T-cell (primary cell): ENCODE data around the gene ITGBL1. TPM values are rescaled to one million over a fixed set of nuclear protein-coding genes. Genes with fewer than 3 reads are reported as not detected.

Experiments
- ATAC-seq, 4 experiments: fragments of 200-7000 bp in 3 of 4; fragments of 150-1000 bp in 1 of 4; cut with Tn5 transposase; replicated peaks in 1 of 4; 1 replicate in 3 of 4; 2 replicates in 1 of 4; pipeline ENCODE4 v1.10.0; 2021; ENCODE audit warnings: moderate library complexity in 3 of 4, mild to moderate bottlenecking in 2 of 4, moderate number of reproducible peaks in 1 of 4
- CTCF ChIA-PET, 2 donors: fragments of 300-600 bp; sonication (Branson Sonifier 250); formaldehyde crosslinking; loops; one replicate each; lab custom pipeline; 2022; ENCODE audit warnings: antibody characterized with exemption in 2 of 2; lab: Charles Lee
- POLR2A ChIA-PET, 2 donors: fragments of 300-600 bp; sonication (Branson Sonifier 250); formaldehyde crosslinking; loops; one replicate each; lab custom pipeline; 2022; ENCODE audit warnings: antibody characterized with exemption in 2 of 2; lab: Charles Lee
- DNase-seq, 35 experiments: peaks; one replicate each; pipeline versions ENCODE4 v3.0.0 to v3.0.0-alpha.2; 2013 to 2023
- H3K27ac ChIP-seq: one replicate; pipeline ENCODE4 v1.5.1; 2013; ENCODE audit warnings: low read length
- H3K27me3 ChIP-seq, 2 experiments: replicated peaks in 1 of 2; 1 replicate in 1 of 2; 2 replicates in 1 of 2; pipeline versions ENCODE4 v1.6.1 to v1.7.0; 2013; ENCODE audit warnings: low read length in 1 of 2, mixed read lengths in 1 of 2; ENCODE audit not compliant: control insufficient read depth in 2 of 2, insufficient read depth in 2 of 2; ENCODE audit errors: extremely low read depth in 1 of 2
- H3K36me3 ChIP-seq, 2 donors: 1 replicate in 1 of 2; 2 replicates in 1 of 2; pipeline versions ENCODE4 v1.6.1 to v1.7.0; 2013; ENCODE audit warnings: low read length in 1 of 2; ENCODE audit not compliant: control insufficient read depth in 2 of 2, insufficient read depth in 1 of 2; ENCODE audit errors: extremely low read depth in 1 of 2
- H3K4me1 ChIP-seq, 2 experiments: 1 replicate in 1 of 2; 2 replicates in 1 of 2; pipeline versions ENCODE4 v1.6.1 to v1.7.0; 2013; ENCODE audit warnings: low read length in 2 of 2, mixed read lengths in 1 of 2; ENCODE audit not compliant: insufficient read depth in 2 of 2, control insufficient read depth in 1 of 2; ENCODE audit errors: extremely low read depth in 1 of 2
- H3K4me3 ChIP-seq, 2 donors: 1 replicate in 1 of 2; 2 replicates in 1 of 2; pipeline versions ENCODE4 v1.5.1 to v1.7.0; 2013; ENCODE audit warnings: mild to moderate bottlenecking in 2 of 2, low read length in 1 of 2, moderate library complexity in 1 of 2; ENCODE audit not compliant: control insufficient read depth in 1 of 2; ENCODE audit errors: extremely low read depth in 1 of 2
- H3K9me3 ChIP-seq: 2 replicates; pipeline ENCODE4 v1.7.0; 2013
- H3K27ac Mint-ChIP-seq, 2 donors: one replicate each; pipeline ENCODE4 v1.8.0; 2020 to 2021; ENCODE audit warnings: mild to moderate bottlenecking in 2 of 2, mixed read lengths in 2 of 2
- H3K27me3 Mint-ChIP-seq, 2 donors: one replicate each; pipeline ENCODE4 v1.8.0; 2021 to 2022; ENCODE audit warnings: mixed read lengths in 2 of 2
- H3K36me3 Mint-ChIP-seq: one replicate; pipeline ENCODE4 v1.8.0; 2021; ENCODE audit warnings: mixed read lengths
- H3K4me1 Mint-ChIP-seq, 3 donors: one replicate each; pipeline ENCODE4 v1.8.0; 2020 to 2022; ENCODE audit warnings: mixed read lengths in 3 of 3, mild to moderate bottlenecking in 1 of 3
- H3K4me3 Mint-ChIP-seq, 3 donors: one replicate each; pipeline ENCODE4 v1.8.0; 2020 to 2022; ENCODE audit warnings: mild to moderate bottlenecking in 3 of 3, mixed read lengths in 3 of 3, moderate library complexity in 3 of 3
- H3K9me3 Mint-ChIP-seq, 3 donors: one replicate each; pipeline ENCODE4 v1.8.0; 2020 to 2022; ENCODE audit warnings: mixed read lengths in 3 of 3
- WGBS: methylation state at CpG from one replicate; pipeline ENCODE4 v1.1.5; 2013; ENCODE audit warnings: missing lambda C conversion rate; ENCODE audit not compliant: insufficient coverage; 5-methylcytosine and 5-hydroxymethylcytosine counted together
- total RNA-seq, 35 experiments: library from RNA in 6 of 35; stranded (reverse) in 6 of 35; fragments of 120-200 nt in 1 of 35; gene quantifications; one replicate each; pipeline versions ENCODE4 v1.2.1 to v1.2.4 and lab custom pipeline; 2013 to 2026

Gene ITGBL1
- total RNA-seq, 5 donors from 2014 or later (not counting 1 experiment from before 2014, with no cell fraction given) = not detected

GRCh38 chr13:101594936-101595335 lies 142.5 kb downstream of the ITGBL1 start:
- POLR2A ChIA-PET = no interaction called here
- H3K27me3 ChIP-seq = no peaks in the 10 kb centered on the region
- no peaks in the 10 kb centered on the region for H3K36me3 Mint-ChIP-seq
- no peak for ATAC-seq
- peaks cover 1 to 6% of the 10 kb centered on the region in 2 donors for H3K27me3 Mint-ChIP-seq
- no peaks in the 10 kb centered on the region for H3K9me3 ChIP-seq
- no peak overlapping the region for H3K4me3 ChIP-seq
- no peak overlapping the region for H3K27ac Mint-ChIP-seq
- H3K4me3 Mint-ChIP-seq = no peak overlapping the region
- 100% methylated on average over 1 of the region's 5 CpGs for WGBS
- DNase-seq = no peak
- CTCF ChIA-PET = no interaction called here
- no peaks in the 10 kb centered on the region for H3K4me1 Mint-ChIP-seq
- no peaks in the 10 kb centered on the region for H3K36me3 ChIP-seq
- H3K4me1 ChIP-seq = no peaks in the 10 kb centered on the region
- no peak overlapping the region for H3K27ac ChIP-seq
- H3K9me3 Mint-ChIP-seq = no peaks in the 10 kb centered on the region

- H3K9me3 ChIP-seq = no peaks in the 10 kb centered on the region
- no peaks in the 10 kb centered on the region for H3K4me1 ChIP-seq
- H3K36me3 ChIP-seq = no peaks in the 10 kb centered on the region
- no peak overlapping the region for H3K4me3 ChIP-seq
- Mint-ChIP-seq H3K4me3 (no peak overlapping the region), H3K4me1 (no peaks in the 10 kb centered on the region), H3K9me3 (no peaks in the 10 kb centered on the region), H3K27ac (no peak overlapping the region), H3K27me3 (peaks cover 1 to 6% of the 10 kb centered on the region in 2 donors), H3K36me3 (no peaks in the 10 kb centered on the region)
- WGBS = no CpG with 5 or more reads among the region's 4 CpGs
- ChIA-PET CTCF (no interaction called here), POLR2A (no interaction called here)
- H3K27ac ChIP-seq = no peak overlapping the region
- DNase-seq (no peak), ATAC-seq (no peak)
- H3K27me3 ChIP-seq = no peaks in the 10 kb centered on the region
Measured at GRCh38 chr13:101596803-101597202, 144.3 kb downstream of the ITGBL1 start.

- Histone ChIP-seq H3K4me1 (no peaks in the 10 kb centered on the region), H3K9me3 (no peaks in the 10 kb centered on the region), H3K27ac (no peak overlapping the region), H3K36me3 (no peaks in the 10 kb centered on the region), H3K4me3 (no peak overlapping the region), H3K27me3 (peaks cover 2 to 3% of the 10 kb centered on the region in 2 experiments)
- Mint-ChIP-seq H3K27me3 (peaks cover 7 to 14% of the 10 kb centered on the region in 2 donors), H3K27ac (no peak overlapping the region), H3K36me3 (no peaks in the 10 kb centered on the region), H3K4me3 (no peak overlapping the region), H3K9me3 (no peaks in the 10 kb centered on the region), H3K4me1 (no peaks in the 10 kb centered on the region)
- whole genome bisulfite sequencing = 84% methylated on average over 3 of the region's 5 CpGs
- DNase-seq (no peak), ATAC-seq (no peak)
- ChIA-PET CTCF (no interaction called here), POLR2A (no interaction called here)
Measured at GRCh38 chr13:101611491-101612475, 159.3 kb downstream of the ITGBL1 start.

DNA sequence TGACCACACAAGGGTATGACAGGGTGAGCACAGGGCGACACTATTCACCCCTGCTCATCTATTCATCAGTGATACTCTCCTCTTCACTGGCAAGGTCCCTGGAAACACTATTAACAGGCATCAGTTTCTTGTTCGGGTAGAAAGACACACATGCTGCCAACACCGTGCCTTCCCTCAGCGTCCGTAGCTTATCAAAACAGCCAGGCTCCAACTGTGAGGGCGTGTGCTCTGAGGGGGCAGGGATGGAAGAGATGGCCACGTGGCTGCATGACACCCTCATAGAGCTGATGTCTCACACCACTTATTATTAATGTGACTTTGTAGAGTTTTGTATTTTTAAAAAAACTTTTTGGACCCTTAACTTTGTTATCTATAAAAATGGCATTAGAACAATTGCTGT lies 160.3 kb downstream of the ITGBL1 start:
- Mint-ChIP-seq H3K36me3 (no peaks in the 10 kb centered on the region), H3K4me3 (no peak overlapping the region), H3K4me1 (no peaks in the 10 kb centered on the region), H3K27ac (no peak overlapping the region), H3K27me3 (peaks cover 7 to 14% of the 10 kb centered on the region in 2 donors), H3K9me3 (no peaks in the 10 kb centered on the region)
- POLR2A ChIA-PET = no interaction called here
- WGBS = no CpG with 5 or more reads among the region's 7 CpGs
- H3K27me3 ChIP-seq = peaks cover 2 to 3% of the 10 kb centered on the region in 2 experiments
- H3K4me1 ChIP-seq = no peaks in the 10 kb centered on the region
- DNase-seq = no peak
- H3K9me3 ChIP-seq = no peaks in the 10 kb centered on the region
- H3K4me3 ChIP-seq = no peak overlapping the region
- ATAC-seq = no peak
- H3K27ac ChIP-seq = no peak overlapping the region
- CTCF ChIA-PET = no interaction called here
- H3K36me3 ChIP-seq = no peaks in the 10 kb centered on the region

DNA sequence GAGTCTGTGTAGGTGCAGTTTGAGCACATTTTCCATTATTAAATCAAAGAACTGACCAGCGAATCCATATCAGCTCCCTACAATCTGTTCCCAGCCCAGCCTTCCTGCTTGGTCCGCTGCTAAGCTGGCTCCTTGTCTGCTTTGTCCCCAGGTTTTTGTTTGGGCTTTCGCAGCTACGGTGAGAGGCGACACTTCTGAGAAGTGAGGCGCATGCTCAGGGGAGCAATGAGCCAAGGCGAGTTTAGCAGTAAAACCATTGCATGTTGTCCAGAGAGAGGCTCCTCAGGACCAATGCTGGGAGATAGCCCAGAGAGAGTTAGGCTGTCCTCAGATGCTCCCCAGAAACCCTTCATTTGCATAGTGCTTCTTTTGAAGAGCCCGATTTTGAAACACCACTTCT lies 162.0 kb downstream of the ITGBL1 start:
- H3K4me3 ChIP-seq = no peak overlapping the region
- ChIA-PET POLR2A (no interaction called here), CTCF (no interaction called here)
- H3K27me3 Mint-ChIP-seq = peaks cover 7 to 10% of the 10 kb centered on the region in 2 donors
- peaks cover 2 to 3% of the 10 kb centered on the region in 2 experiments for H3K27me3 ChIP-seq
- no peaks in the 10 kb centered on the region for H3K9me3 ChIP-seq
- ATAC-seq (no peak), DNase-seq (no peak)
- H3K36me3 ChIP-seq = no peaks in the 10 kb centered on the region
- no peak overlapping the region for H3K27ac ChIP-seq
- H3K4me1 ChIP-seq = peaks cover 0 to 5% of the 10 kb centered on the region in 2 experiments
- 91% methylated on average over 6 of the region's 8 CpGs for WGBS
- no peaks in the 10 kb centered on the region for H3K36me3 Mint-ChIP-seq
- no peaks in the 10 kb centered on the region for H3K9me3 Mint-ChIP-seq
- peaks cover 5 to 10% (median 7%) of the 10 kb centered on the region in 3 donors for H3K4me1 Mint-ChIP-seq
- no peak overlapping the region for H3K4me3 Mint-ChIP-seq
- no peak overlapping the region for H3K27ac Mint-ChIP-seq

GRCh38 chr13:101618440-101619187 lies 166.1 kb downstream of the ITGBL1 start:
- WGBS = no CpG with 5 or more reads among the region's 8 CpGs

More at GRCh38 chr13:101618440-101619187, 166.1 kb downstream of the ITGBL1 start:
- ATAC-seq (peak in 2 of 4 experiments; percentile 38 to 76), DNase-seq (peak in 13 of 35 experiments; percentile 2 to 64 (median 14))
- no peak overlapping the region for H3K4me3 ChIP-seq
- Mint-ChIP-seq H3K4me1 (peaks cover 9 to 16% (median 11%) of the 10 kb centered on the region in 3 donors), H3K27ac (peak overlapping the region in 1 of 2 donors; percentile 23), H3K4me3 (peak overlapping the region; percentile 3 to 45 (median 15)), H3K27me3 (peaks cover 6 to 7% of the 10 kb centered on the region in 2 donors), H3K36me3 (no peaks in the 10 kb centered on the region), H3K9me3 (no peaks in the 10 kb centered on the region)
- ChIA-PET CTCF (no interaction called here), POLR2A (interaction anchor here in 1 of 2 donors (0.7 kb wide), 1 partner anchor 27 kb away, joined by 3 read pairs; no protein-coding TSS in a partner anchor)
- peaks cover 0 to 5% of the 10 kb centered on the region in 2 experiments for H3K4me1 ChIP-seq
- no peak overlapping the region for H3K27ac ChIP-seq
- no peaks in the 10 kb centered on the region for H3K36me3 ChIP-seq
- no peaks in the 10 kb centered on the region for H3K9me3 ChIP-seq
- H3K27me3 ChIP-seq = peaks cover 0 to 2% of the 10 kb centered on the region in 2 experiments
